ENCODE data around the gene SDF2L1.
A peak's percentile ranks its signal among the peaks of the same experiment; 100 is the strongest.

SDF2L1 gene

GRCh38 chr22:21622011-21622918 lies 19.8 kb upstream of the SDF2L1 start:
- DNase-seq, result no peak

GRCh38 chr22:21622919-21623647 lies 19.0 kb upstream of the SDF2L1 start:
- no peak for DNase-seq

GRCh38 chr22:21623648-21623970 lies 18.5 kb upstream of the SDF2L1 start:
- DNase-seq, result no peak

- no peak for DNase-seq
Observed at GRCh38 chr22:21624120-21624879, 17.8 kb upstream of the SDF2L1 start.

GRCh38 chr22:21624880-21625791 lies 17.0 kb upstream of the SDF2L1 start:
- no peak for DNase-seq

- DNase-seq, result no peak
Observed at GRCh38 chr22:21626073-21626734, 15.9 kb upstream of the SDF2L1 start.

GRCh38 chr22:21626735-21627469 lies 15.2 kb upstream of the SDF2L1 start:
- no peak for DNase-seq

- no peak for DNase-seq
Observed at GRCh38 chr22:21628386-21629254, 13.5 kb upstream of the SDF2L1 start.

- peak; percentile 73 for DNase-seq
Observed at GRCh38 chr22:21629255-21630149, 12.6 kb upstream of the SDF2L1 start, which contains the start of gene YDJC. Gene YDJC, minus strand, starts transcription at chr22:21630022. Its CDS starts 8 bp downstream, at chr22:21630014.

GRCh38 chr22:21631025-21631424 lies 11.1 kb upstream of the SDF2L1 start:
- DNase-seq, result no peak

GRCh38 chr22:21632237-21632895 lies 9.7 kb upstream of the SDF2L1 start, which contains the start of gene CCDC116:
Gene CCDC116, plus strand, starts transcription at chr22:21632760. Its CDS starts 422 bp downstream, at chr22:21633182.
- no peak for DNase-seq

- no peak for DNase-seq
Observed at GRCh38 chr22:21632931-21633330, 9.2 kb upstream of the SDF2L1 start.

GRCh38 chr22:21633481-21633880 lies 8.6 kb upstream of the SDF2L1 start:
- no peak for DNase-seq

GRCh38 chr22:21634081-21634480 lies 8.0 kb upstream of the SDF2L1 start:
- no peak for DNase-seq

- DNase-seq, result no peak
Observed at GRCh38 chr22:21634844-21635243, 7.3 kb upstream of the SDF2L1 start.

GRCh38 chr22:21635771-21636510 lies 6.2 kb upstream of the SDF2L1 start:
- no peak for DNase-seq

GRCh38 chr22:21636629-21637218 lies 5.4 kb upstream of the SDF2L1 start:
- DNase-seq, result no peak
